ENCODE results near the gene MAML3.

- no peak for TF ChIP-seq CTCF (IDR thresholded peaks at IDR 0.05; ENCODE audit: low read depth, low read length, poor library complexity, severe bottlenecking)
- TF ChIP-seq EZH2phosphoT487 (IDR thresholded peaks at IDR 0.05; ENCODE audit: borderline replicate concordance, low read length) = no peak
Observed at GRCh38 chr4:139762720-139763119, 391.3 kb downstream of the MAML3 start.

Data from DOHH2 (cell line).